ENCODE results near the gene CHD5. TPM values are rescaled to one million over a fixed set of nuclear protein-coding genes. Genes with fewer than 3 reads are reported as not detected.

Gene CHD5
- total RNA-seq, 1 donor from 2014 or later: 4.5 TPM

DNA sequence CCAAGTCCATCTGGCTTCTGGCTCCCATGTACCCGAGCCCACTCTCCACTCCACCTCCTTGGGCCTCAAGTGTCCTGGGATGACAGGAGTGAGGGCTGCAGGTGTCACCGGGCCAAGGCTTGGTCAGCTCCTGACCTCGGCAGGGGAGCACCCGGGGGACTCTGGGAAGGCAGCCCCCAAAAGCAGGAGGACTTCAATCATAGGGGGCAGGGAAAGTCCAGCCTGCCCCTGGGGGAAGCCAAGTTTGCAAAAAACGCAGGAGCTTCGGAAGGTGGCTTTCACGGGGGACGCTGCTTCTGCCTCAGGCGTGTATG lies 77.6 kb downstream of the CHD5 start:
- intact Hi-C loops (cut with micrococcal nuclease): no loop called here

GRCh38 chr1:6101826-6102531 lies 78.1 kb downstream of the CHD5 start:
- intact Hi-C loops (cut with micrococcal nuclease): no loop called here

DNA sequence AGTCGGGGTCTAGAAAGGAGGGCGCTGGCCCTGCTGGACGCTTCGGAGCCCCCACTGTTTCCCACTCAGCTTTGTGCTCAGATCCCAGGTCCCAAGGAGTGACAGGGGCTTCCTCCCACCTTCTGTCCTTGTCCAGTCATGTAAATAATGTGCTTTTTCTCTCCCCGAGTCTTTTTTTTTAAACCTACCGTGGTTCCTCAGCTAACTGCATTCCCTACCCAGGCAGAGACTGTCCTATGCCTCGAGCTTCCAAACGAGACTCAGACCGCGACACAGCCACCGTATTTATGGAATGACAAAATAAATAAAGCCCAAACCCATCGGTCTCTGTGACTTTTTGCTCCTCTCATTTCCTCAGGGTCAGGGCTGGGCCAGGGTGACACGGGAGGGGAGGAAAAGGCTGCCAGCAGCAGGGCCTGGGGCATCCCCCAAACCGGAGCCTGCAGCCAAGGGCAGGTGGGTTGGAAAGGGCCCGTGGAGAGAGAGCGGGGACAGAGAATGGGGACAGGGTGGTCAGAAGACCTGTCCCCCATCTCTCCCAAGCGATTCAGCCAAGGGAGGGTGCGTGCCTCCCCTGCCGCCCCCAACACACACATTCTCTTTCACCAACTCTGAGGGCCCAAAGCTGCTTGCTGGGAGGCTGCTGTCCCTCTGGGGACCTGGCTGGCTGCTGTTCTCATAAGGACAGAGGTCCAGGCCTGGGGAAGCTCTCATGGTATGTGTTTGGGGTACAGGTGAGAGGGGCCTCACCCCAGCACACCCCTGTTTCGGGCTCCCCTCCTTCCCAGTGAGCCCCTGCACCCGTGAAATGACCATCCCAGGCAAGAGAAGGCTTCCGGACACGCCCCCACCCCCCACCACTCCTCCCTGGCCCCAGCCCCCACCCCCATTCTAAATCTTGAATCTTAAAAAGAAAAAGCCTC lies 79.0 kb downstream of the CHD5 start:
- intact Hi-C loops (cut with micrococcal nuclease): no loop called here

DNA sequence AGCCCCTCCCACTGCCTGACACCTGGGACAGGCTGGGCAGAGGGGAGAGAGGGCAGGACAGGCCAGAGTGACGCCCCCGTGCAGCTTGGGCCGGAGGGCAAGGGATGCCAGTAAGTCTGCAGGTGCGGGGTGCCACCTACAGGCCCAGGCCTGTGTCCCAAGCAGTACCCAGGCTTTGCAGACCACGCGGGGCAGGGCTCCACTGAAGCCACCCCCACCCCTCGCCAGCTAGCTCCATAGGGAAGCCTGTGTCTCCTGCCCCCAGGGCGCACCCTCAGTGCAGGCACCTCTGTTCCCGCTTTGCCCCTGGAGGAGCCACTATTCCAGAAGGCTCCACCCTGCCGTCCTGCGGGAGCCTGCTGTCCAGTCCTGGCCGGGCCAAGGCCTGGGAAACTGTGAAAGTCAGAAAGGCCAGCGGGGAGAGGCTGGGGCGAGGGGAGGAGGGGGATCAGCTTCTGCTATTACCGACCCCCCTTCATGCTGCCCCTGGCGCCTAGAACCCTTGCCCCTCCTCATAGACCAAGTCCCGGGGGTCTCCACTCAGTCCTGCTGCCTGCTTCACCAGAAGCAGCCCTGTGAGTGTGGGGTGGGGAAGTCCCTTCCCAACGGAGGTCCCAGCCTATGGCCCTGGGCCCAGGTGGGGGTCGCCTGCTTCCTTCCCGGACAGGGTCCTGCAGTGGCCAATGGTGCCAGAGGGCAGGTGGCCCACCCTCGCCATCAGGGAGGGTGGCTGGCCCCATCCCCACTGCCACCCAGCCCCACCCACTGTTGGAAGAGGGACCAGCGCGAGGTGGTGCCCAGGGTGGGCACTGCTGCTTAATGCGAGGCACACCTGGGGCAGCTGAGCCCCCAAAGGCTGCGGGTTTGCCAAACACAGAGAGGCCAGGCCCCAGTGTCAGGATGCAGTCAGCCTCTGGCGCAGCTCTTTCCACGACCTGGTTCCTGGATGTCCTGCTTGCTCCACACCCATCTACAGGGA lies 80.0 kb downstream of the CHD5 start:
- intact Hi-C loops (cut with micrococcal nuclease): no loop called here

GRCh38 chr1:6099297-6099696 lies 80.8 kb downstream of the CHD5 start:
- intact Hi-C loops (cut with micrococcal nuclease): no loop called here

DNA sequence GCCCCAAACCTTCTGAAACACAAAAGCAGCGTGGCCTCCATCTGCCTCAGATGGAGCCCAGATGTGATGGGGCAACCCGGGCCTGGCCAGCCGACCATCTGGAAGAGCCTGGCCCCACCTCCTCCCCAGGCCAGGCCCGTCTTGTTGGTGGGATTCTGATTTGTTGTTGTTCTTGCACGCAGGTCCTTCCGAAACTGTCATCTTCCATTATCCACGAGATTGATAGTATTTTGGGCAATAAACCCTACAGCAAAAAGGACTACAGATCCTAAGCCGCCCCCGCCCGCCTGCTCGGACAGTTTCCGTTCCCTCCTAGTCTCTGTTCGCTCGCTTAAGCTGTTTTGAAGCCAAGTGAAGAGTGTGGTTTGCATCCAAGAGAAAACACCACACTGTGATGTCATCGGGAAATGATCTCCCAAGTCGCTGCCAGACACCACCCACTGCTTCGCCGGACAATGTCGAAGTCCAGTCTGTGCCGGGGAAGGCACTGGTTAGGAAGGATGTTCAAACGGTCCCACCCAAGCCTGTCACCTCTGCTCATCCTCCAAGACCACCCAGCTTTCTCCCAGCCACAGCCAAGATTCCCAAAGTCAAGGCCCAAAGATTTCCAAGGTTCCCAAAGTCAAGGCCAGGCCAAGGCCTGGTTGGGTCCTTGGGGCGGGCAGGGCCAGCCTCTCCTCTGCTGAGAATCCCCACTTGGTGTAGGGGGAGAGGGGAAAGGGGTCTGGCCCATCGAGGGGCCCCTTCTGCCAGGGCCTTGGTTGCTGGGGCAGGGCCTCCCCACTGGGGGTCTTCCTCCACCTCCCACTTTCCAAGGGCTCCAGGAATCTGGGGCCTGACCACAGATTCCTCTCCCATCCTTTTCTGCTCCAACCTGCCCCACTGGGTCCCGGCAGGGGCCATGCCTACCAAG lies 81.6 kb downstream of the CHD5 start:
- intact Hi-C loops (cut with micrococcal nuclease): no loop called here

GRCh38 chr1:6097824-6098223 lies 82.3 kb downstream of the CHD5 start:
- intact Hi-C loops (cut with micrococcal nuclease): no loop called here

DNA sequence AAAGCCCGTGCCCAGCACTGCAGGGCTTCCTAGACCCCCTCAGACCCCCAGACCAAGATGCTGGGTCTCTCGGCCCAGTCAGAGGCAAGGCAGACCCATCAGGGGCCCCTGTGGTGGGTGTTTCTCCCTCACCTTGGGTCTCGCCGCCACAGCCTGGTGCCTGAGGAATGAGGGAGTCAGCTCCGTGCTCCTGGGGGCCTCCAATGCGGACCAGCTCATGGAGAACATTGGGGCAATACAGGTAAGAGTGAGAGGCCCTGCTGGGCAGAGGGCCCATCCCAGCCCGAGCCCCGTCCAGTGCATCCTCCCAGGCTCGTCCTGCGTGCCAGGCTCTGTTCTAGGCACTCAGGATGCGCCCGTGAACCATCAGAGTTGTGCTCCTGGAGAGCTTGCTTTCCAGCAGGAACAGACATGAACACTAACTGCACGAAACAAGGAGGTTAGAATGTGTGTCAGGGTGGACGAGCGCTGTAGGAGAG lies 83.0 kb downstream of the CHD5 start:
- intact Hi-C loops (cut with micrococcal nuclease): no loop called here

GRCh38 chr1:6096243-6097116 lies 83.6 kb downstream of the CHD5 start:
- intact Hi-C loops (cut with micrococcal nuclease): no loop called here

DNA sequence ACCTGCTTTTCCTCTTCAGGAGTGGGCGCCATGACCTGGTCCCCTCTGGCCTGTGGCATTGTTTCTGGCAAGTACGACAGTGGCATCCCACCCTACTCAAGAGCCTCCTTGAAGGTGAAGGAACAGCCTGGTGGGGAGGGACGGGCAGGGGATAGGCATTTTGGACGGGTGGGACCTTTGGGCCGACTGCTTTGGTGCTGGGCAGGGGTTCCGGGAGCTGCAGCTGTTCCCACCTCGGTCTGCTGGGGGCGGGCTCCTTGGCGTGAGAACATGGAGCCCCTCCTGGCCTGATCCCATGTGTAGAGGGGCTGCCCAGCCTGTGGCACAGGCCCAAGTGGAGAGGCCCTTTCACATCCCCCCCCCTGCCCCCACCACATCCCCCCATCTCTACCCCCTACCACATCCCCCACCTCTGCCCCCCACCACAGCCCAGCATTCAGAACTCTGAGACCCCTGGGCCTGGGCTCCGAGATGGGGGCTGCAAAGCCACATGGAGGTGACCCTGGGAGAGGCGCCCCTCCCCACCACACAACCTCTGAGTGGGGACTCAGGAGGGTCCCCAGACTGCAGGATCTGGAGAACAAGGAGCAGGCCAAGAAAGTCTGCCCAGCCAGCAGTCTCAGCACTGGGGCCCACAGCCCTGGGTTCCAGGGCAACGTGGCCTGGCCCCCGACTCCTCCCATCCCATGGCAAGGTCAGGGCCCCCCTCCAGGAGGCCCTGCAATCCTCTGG lies 84.4 kb downstream of the CHD5 start:
- intact Hi-C loops (cut with micrococcal nuclease): no loop called here

GRCh38 chr1:6094801-6095505 lies 85.2 kb downstream of the CHD5 start:
- intact Hi-C loops (cut with micrococcal nuclease): no loop called here

DNA sequence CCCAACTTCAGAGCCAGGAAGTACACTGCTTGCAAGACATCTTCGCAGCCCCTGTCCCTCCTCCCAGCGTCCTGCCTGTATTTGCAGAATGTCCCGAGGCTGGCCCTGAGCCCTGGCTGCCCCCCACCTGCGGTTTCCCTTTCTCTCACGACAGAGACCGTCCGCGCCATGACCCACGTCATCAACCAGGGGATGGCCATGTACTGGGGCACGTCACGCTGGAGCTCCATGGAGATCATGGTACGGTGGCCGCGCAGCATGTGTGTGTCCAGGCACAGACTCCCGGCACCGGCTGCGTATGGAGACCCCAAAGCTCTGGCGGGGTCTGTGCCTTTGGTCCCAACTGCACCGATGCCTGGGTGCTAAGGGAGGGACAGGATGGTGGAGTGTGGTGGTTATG lies 85.9 kb downstream of the CHD5 start:
- intact Hi-C loops (cut with micrococcal nuclease): no loop called here

DNA sequence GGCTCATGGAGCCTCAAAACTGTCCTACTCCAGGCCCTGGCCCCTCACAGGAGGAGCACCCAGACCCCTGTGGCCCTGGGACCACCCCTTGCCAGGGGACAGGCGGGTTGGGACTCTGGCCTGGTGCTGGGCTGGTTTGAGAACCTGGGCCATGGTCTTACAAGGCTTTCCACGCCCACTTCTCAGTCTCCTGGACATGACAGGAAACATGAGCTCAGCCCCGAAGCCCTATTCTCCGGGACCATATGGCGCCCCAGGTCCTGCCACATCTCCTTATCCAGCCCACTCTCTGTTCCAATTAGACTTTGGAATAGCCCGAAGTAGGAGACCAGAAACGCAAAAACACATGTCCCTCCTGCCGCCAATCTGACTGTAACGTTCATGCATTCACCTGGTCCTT lies 86.5 kb downstream of the CHD5 start:
- intact Hi-C loops (cut with micrococcal nuclease): no loop called here

GRCh38 chr1:6093071-6093470 lies 87.0 kb downstream of the CHD5 start:
- intact Hi-C loops (cut with micrococcal nuclease): no loop called here

- intact Hi-C loops (cut with micrococcal nuclease): no loop called here
These were observed 87.9 kb downstream of the CHD5 start for GRCh38 chr1:6092211-6092610.

DNA sequence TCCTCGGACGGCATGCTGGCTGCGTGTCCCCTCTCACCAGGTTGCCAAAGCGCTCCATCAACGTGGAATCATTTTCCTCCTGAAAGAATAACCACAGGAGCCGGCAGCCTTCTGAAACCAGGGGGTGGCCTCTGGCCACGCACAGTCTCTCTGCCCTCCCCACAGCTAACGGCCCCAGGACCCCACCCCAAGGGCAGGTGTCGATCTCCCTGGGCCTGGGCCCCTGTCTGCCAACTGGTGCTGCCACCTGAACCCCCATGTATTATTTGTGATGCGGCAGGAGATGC lies 88.4 kb downstream of the CHD5 start:
- intact Hi-C loops (cut with micrococcal nuclease): no loop called here

DNA sequence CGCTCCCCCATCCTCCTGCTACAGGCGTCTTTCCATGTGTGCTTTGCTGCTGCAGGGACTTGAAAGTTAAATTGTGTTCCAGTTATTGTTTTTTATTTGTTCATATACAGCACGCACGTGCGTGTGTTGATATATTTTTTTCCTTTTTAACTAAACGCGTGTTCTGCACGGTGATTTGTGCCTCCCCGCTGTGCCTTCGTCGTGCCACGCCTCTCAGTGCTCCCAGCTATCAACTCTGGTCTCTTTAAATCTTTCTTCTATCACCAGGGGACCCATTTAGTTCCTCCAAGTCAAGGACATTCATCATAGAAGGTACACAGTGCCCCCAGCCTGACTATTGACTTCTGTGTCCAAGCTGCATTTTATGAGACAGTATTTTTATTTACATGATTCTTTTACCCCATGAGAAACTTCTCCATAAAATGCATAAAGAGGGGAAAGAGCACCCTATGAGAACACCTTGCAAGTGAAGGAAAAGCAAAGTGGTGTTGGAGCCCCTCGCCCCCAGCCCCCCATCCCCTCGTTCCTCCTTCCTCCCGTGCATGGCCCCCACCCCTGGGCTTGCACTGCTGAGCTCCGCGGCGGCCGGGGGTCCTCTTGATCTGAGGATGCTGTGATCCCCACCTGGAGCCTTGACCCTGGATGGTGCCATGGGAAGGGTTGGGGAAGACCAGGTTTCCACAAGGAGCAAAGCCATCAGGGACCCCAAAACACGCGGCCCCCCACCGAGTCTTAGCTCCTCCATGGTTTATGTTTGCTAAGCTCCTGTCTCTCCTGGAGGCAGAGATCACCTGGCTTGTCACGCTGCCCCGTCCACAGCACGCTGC lies 88.9 kb downstream of the CHD5 start:
- intact Hi-C loops (cut with micrococcal nuclease): no loop called here

- intact Hi-C loops (cut with micrococcal nuclease): no loop called here
These were observed 89.8 kb downstream of the CHD5 start for GRCh38 chr1:6090288-6090687.
